Measurements from ENCODE around the gene CFAP97D2. TPM values are rescaled to one million over a fixed set of nuclear protein-coding genes. Genes with fewer than 3 reads are reported as not detected.

CFAP97D2 gene
- total and polyA plus RNA-seq, 2 donors (not counting 3 experiments of a cell fraction or from before 2014, with no cell fraction given): not detected

DNA sequence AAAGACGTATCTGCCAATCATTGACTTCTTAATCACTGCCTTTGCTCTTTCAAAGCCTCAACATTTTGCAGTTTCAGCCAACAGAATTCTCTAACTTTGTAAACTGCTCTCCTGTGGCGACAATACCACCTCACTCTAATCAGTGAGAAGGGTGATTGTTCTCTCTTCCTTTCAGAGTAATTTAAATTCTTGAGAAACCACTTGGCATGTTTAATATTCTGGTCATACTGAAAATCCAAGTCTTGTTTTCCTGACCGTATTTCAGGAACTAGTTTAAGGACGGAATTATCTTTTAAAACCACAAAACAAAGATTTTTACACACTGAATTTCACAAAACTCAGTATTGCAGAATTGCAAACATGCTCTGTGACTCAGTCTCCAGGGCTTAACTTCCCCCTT is 50.4 kb downstream of the CFAP97D2 start:
- no peaks in the 10 kb centered on the region for H4K20me1 ChIP-seq (replicated peaks; ENCODE audit: control insufficient read depth, extremely low read depth, insufficient read depth, low read length)
- H3K4me2 ChIP-seq (ENCODE audit: insufficient read depth, low read length): no peak overlapping the region
- H2AFZ ChIP-seq (ENCODE audit: low read depth, low read length): no peak overlapping the region
- no peak overlapping the region for H3K4me3 ChIP-seq (replicated peaks in 1 of 3; ENCODE audit: insufficient read depth in 1 of 3, low read depth in 1 of 3, low read length in 3 of 3)
- DNase-seq (ENCODE audit: low read depth, low spot score) (no peak), FAIRE-seq (peak; percentile 4)
- H3K9me3 ChIP-seq (replicated peaks; ENCODE audit: control insufficient read depth, insufficient read depth, low read length): no peaks in the 10 kb centered on the region
- dilution Hi-C loops (cut with MboI; ENCODE audit: extremely low pct_ligation_motif_present, low sequenced_read_pairs): no loop called here
- no peaks in the 10 kb centered on the region for H3K4me1 ChIP-seq (ENCODE audit: control insufficient read depth, extremely low read depth, insufficient read depth, low read length)
- H3K36me3 ChIP-seq (ENCODE audit: control insufficient read depth in 2 of 2, extremely low read depth in 1 of 2, insufficient read depth in 2 of 2, low read length in 2 of 2): no peaks in the 10 kb centered on the region
- no TSS peak for BruUV-seq (replicated peaks)
- H3K9ac ChIP-seq (replicated peaks; ENCODE audit: extremely low read depth, insufficient read depth, low read length): no peak overlapping the region
- ChIA-PET POLR2A (no interaction called here), CTCF (interaction anchor here (1.3 kb wide), 1 partner anchor 282 kb away, joined by 4 read pairs; no protein-coding TSS in a partner anchor)
- intact Hi-C loops (cut with micrococcal nuclease): loop anchor here (5.0 kb wide), 1 partner anchor 197 kb away; no protein-coding TSS in a partner anchor
- no peaks in the 10 kb centered on the region for H3K79me2 ChIP-seq (ENCODE audit: control insufficient read depth, insufficient read depth, low read length)
- no peaks in the 10 kb centered on the region for H3K9me1 ChIP-seq (replicated peaks; ENCODE audit: control insufficient read depth, extremely low read depth, insufficient read depth, low read length)
- peaks cover 33 to 34% of the 10 kb centered on the region in 2 experiments for H3K27me3 ChIP-seq (ENCODE audit: control insufficient read depth in 2 of 2, insufficient read depth in 2 of 2, low read length in 2 of 2)
- no peak overlapping the region for H3K27ac ChIP-seq (ENCODE audit: insufficient read depth, low read depth, low read length)
- no peak for TF ChIP-seq POLR2A (IDR thresholded peaks at IDR 0.05; ENCODE audit: low read depth, low read length)
- no peak for TF ChIP-seq EZH2 (IDR thresholded peaks at IDR 0.05; ENCODE audit: borderline replicate concordance, low read depth, low read length, severe bottlenecking)
- TF ChIP-seq GATA2 (IDR thresholded peaks at IDR 0.05; ENCODE audit: insufficient read depth, insufficient read length, low read depth, low read length): no peak
- TF ChIP-seq, protein P1, sequence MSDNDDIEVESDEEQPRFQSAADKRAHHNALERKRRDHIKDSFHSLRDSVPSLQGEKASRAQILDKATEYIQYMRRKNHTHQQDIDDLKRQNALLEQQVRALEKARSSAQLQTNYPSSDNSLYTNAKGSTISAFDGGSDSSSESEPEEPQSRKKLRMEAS (IDR thresholded peaks at IDR 0.05; ENCODE audit: insufficient read depth, insufficient read length): no peak
- TF ChIP-seq FOS (IDR thresholded peaks at IDR 0.05; ENCODE audit: borderline replicate concordance, insufficient read depth, low read length): no peak
- no peak for TF ChIP-seq JUN (IDR thresholded peaks at IDR 0.05; ENCODE audit: borderline replicate concordance, insufficient read depth, insufficient read length, low read depth)
- TF ChIP-seq, protein P2, sequence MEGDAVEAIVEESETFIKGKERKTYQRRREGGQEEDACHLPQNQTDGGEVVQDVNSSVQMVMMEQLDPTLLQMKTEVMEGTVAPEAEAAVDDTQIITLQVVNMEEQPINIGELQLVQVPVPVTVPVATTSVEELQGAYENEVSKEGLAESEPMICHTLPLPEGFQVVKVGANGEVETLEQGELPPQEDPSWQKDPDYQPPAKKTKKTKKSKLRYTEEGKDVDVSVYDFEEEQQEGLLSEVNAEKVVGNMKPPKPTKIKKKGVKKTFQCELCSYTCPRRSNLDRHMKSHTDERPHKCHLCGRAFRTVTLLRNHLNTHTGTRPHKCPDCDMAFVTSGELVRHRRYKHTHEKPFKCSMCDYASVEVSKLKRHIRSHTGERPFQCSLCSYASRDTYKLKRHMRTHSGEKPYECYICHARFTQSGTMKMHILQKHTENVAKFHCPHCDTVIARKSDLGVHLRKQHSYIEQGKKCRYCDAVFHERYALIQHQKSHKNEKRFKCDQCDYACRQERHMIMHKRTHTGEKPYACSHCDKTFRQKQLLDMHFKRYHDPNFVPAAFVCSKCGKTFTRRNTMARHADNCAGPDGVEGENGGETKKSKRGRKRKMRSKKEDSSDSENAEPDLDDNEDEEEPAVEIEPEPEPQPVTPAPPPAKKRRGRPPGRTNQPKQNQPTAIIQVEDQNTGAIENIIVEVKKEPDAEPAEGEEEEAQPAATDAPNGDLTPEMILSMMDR (IDR thresholded peaks at IDR 0.05; ENCODE audit: extremely low read depth in 1 of 2, insufficient read depth in 1 of 2, low read depth in 1 of 2, low read length in 2 of 2): no peak
- no peak for TF ChIP-seq POLR2AphosphoS5 (IDR thresholded peaks at IDR 0.05; ENCODE audit: insufficient read depth, low read depth, low read length)
- TF ChIP-seq MYC (IDR thresholded peaks at IDR 0.05; ENCODE audit: low read depth, low read length): no peak

Data from endothelial cell of umbilical vein (primary cell).